Endothelial cell of hepatic sinusoid (primary cell): Measurements from ENCODE around the gene SGCB.
"Not testable (repeated sequence)": the region's sequence is repeated elsewhere in the genome, so short reads cannot be mapped to it uniquely, and the experiment has no call there.

Source experiments
- in situ Hi-C: cut with HindIII; loops from 2 replicates; pipeline ENCODE4 v1.10.0; 2017; ENCODE audit warnings: low sequenced_read_pairs

SGCB gene

GRCh38 chr4:52038103-52038912 lies at the start of gene SGCB:
SGCB (minus strand) TSS chr4:52038299; CDS start chr4:52038259, 40 bp downstream.
- in situ Hi-C loops = no loop called here

GRCh38 chr4:52086425-52086824 lies 48.3 kb upstream of the SGCB start:
- in situ Hi-C loops = not testable (repeated sequence)

- in situ Hi-C loops = no loop called here
Measured at GRCh38 chr4:52081216-52081615, 43.1 kb upstream of the SGCB start.

GRCh38 chr4:52079659-52080058 lies 41.6 kb upstream of the SGCB start:
- in situ Hi-C loops = no loop called here

- in situ Hi-C loops = no loop called here
Measured at GRCh38 chr4:52076731-52077130, 38.6 kb upstream of the SGCB start.

GRCh38 chr4:52071791-52072546 lies 33.9 kb upstream of the SGCB start:
- in situ Hi-C loops = no loop called here

- in situ Hi-C loops = no loop called here
Measured at GRCh38 chr4:52069571-52069970, 31.5 kb upstream of the SGCB start.

GRCh38 chr4:52059372-52059771 lies 21.3 kb upstream of the SGCB start:
- in situ Hi-C loops = no loop called here

- in situ Hi-C loops = no loop called here
Measured at GRCh38 chr4:52058275-52058674, 20.2 kb upstream of the SGCB start.

- in situ Hi-C loops = no loop called here
Measured at GRCh38 chr4:52057196-52057595, 19.1 kb upstream of the SGCB start.

GRCh38 chr4:52054254-52054653 lies 16.2 kb upstream of the SGCB start:
- in situ Hi-C loops = no loop called here

GRCh38 chr4:52052475-52052780 lies 14.3 kb upstream of the SGCB start:
- in situ Hi-C loops = no loop called here

- in situ Hi-C loops = no loop called here
Measured at GRCh38 chr4:52051615-52052474, 13.7 kb upstream of the SGCB start.

- in situ Hi-C loops = no loop called here
Measured at GRCh38 chr4:52051213-52051614, 13.1 kb upstream of the SGCB start, which contains the start of gene SPATA18. SPATA18 (plus strand) TSS chr4:52051304; CDS start chr4:52051705, 401 bp downstream.

- in situ Hi-C loops = no loop called here
Measured at GRCh38 chr4:52049266-52049665, 11.2 kb upstream of the SGCB start.

- in situ Hi-C loops = no loop called here
Measured at GRCh38 chr4:52045028-52045427, 6.9 kb upstream of the SGCB start.

GRCh38 chr4:52037689-52038102 lies 403 bp downstream of the SGCB start:
- in situ Hi-C loops = no loop called here

- in situ Hi-C loops = no loop called here
Measured at GRCh38 chr4:52036886-52037530, 1.1 kb downstream of the SGCB start.

GRCh38 chr4:52035190-52035589 lies 2.9 kb downstream of the SGCB start:
- in situ Hi-C loops = no loop called here

- in situ Hi-C loops = no loop called here
Measured at GRCh38 chr4:52032005-52032404, 6.1 kb downstream of the SGCB start.

GRCh38 chr4:52028970-52029369 lies 9.1 kb downstream of the SGCB start:
- in situ Hi-C loops = no loop called here
